Nephron (organoid): ENCODE results near the gene ZNF784.

Source experiments
- H3K27ac Mint-ChIP-seq, 3 experiments: 2 replicates each; pipeline ENCODE4 v1.8.0; 2020; ENCODE audit warnings: mixed read lengths in 3 of 3, mild to moderate bottlenecking in 2 of 3, moderate library complexity in 1 of 3
- H3K27me3 Mint-ChIP-seq: 2 replicates; pipeline ENCODE4 v1.8.0; 2021; ENCODE audit warnings: low read depth, mild to moderate bottlenecking, moderate library complexity, mixed read lengths
- H3K36me3 Mint-ChIP-seq: 2 replicates; pipeline ENCODE4 v1.8.0; 2020; ENCODE audit warnings: low read depth, mixed read lengths
- H3K4me1 Mint-ChIP-seq: 2 replicates; pipeline ENCODE4 v1.8.0; 2020; ENCODE audit warnings: mixed read lengths
- H3K4me3 Mint-ChIP-seq, 3 experiments: 2 replicates each; pipeline ENCODE4 v1.8.0; 2020; ENCODE audit warnings: mild to moderate bottlenecking in 3 of 3, mixed read lengths in 3 of 3, moderate library complexity in 2 of 3
- H3K9me3 Mint-ChIP-seq: 2 replicates; pipeline ENCODE4 v1.8.0; 2020; ENCODE audit warnings: mixed read lengths
- TF ChIP-seq, protein P1 (sequence below), 3 experiments: fragments of 200-600 bp; sonication (generic); IDR thresholded peaks; one replicate each; pipeline ENCODE4 v1.5.0; 2021; ENCODE audit warnings: antibody characterized with exemption in 3 of 3; ENCODE audit not compliant: unreplicated experiment in 3 of 3

The ZNF784 gene

DNA sequence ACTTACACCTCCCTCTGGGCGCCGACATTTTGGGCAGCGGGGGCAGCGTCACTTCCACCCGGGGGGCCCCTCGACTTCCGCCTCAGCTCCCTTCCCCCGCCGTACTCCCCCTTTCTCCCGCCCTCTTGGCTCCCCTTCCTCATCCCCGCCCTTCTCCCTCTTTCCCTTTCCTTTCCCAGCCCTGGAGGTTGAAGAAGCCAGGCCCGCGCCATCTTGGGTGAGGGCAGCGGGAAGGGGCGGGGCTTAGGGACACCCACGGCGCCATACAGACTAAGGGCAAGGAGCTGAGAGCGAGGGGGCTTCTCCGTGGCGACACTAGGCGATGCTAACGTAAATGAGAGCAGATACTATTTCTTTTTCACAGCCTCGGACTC lies 24.9 kb downstream of the ZNF784 start, which contains the start of gene FIZ1:
FIZ1 (minus strand) TSS at position 50 of the 374 bp plus-strand sequence. CDS start 1,652 bp downstream, outside the sequence.
- Mint-ChIP-seq H3K9me3 (no peaks in the 10 kb centered on the region), H3K27ac (peak within 1 kb of the TSS; percentile 100), H3K4me3 (peak within 1 kb of the TSS; percentile 91 to 99 (median 97)), H3K36me3 (peaks cover 40% of the 10 kb centered on the region), H3K27me3 (no peaks in the 10 kb centered on the region), H3K4me1 (peaks cover 12% of the 10 kb centered on the region)
- TF ChIP-seq, protein P1, sequence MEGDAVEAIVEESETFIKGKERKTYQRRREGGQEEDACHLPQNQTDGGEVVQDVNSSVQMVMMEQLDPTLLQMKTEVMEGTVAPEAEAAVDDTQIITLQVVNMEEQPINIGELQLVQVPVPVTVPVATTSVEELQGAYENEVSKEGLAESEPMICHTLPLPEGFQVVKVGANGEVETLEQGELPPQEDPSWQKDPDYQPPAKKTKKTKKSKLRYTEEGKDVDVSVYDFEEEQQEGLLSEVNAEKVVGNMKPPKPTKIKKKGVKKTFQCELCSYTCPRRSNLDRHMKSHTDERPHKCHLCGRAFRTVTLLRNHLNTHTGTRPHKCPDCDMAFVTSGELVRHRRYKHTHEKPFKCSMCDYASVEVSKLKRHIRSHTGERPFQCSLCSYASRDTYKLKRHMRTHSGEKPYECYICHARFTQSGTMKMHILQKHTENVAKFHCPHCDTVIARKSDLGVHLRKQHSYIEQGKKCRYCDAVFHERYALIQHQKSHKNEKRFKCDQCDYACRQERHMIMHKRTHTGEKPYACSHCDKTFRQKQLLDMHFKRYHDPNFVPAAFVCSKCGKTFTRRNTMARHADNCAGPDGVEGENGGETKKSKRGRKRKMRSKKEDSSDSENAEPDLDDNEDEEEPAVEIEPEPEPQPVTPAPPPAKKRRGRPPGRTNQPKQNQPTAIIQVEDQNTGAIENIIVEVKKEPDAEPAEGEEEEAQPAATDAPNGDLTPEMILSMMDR (IDR thresholded peaks at IDR 0.05; ENCODE audit: unreplicated experiment in 3 of 3): no peak

DNA sequence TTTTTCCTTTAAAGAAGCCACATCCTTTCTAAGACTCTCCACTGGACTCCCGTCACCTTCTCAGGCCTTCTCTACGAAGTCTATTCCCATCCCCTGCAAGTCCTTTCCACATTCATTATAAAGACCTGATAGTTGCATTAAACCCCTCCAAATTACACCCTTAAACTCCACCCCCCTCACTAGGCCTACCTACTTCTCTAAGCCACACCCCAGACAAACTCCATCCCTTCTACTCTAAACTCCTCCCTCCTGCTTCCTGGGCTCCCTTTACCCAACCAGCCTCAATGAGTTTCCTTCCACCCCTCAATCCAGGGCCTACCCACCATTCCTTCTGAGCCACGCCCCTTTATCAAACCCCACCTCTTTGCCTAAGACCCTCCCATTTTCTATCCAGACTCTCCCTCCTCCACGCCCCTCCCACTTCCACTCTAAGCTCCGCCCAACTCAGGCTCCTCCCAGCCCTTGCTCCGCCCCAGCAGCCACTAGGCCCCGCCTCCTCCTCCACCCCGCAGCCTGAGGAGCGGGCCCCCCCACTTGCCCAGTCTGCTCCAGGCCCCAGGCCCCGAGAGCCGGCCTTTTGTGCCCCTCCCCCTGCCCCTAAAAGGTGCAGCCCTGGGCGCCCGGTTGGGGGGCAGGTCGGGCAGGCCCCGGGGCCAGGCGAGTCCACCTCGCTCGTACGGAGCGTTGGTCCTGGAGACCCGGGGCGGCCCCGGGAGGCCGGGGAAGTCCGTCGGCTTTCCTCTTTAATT lies 25.5 kb downstream of the ZNF784 start:
- Mint-ChIP-seq H3K9me3 (no peaks in the 10 kb centered on the region), H3K4me3 (peak overlapping the region; percentile 91 to 99 (median 97)), H3K27me3 (no peaks in the 10 kb centered on the region), H3K27ac (peak overlapping the region; percentile 100), H3K36me3 (peaks cover 41% of the 10 kb centered on the region), H3K4me1 (peaks cover 12% of the 10 kb centered on the region)
- TF ChIP-seq, protein P1 (IDR thresholded peaks at IDR 0.05; ENCODE audit: unreplicated experiment in 3 of 3): no peak

DNA sequence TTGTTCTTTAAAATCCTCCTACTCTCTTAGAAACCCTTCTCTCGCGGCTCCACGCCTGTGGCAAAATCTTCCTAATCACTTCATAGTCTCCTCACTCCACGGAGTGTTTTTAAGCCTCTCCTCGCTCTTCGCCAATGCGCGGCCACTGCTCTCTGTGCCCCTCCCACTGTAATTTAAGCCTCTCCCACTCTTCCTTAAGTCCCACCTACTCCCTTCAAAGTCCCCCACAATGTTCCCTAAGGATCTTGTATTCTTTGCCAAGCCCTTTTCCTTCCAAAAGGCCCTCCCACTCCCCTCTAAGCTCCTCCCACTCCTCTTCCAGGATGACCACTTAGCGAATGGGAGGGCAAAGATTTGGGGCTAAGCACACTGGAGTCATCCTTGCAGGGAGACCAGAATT lies 26.3 kb downstream of the ZNF784 start:
- TF ChIP-seq, protein P1 (IDR thresholded peaks at IDR 0.05; ENCODE audit: unreplicated experiment in 3 of 3): no peak

DNA sequence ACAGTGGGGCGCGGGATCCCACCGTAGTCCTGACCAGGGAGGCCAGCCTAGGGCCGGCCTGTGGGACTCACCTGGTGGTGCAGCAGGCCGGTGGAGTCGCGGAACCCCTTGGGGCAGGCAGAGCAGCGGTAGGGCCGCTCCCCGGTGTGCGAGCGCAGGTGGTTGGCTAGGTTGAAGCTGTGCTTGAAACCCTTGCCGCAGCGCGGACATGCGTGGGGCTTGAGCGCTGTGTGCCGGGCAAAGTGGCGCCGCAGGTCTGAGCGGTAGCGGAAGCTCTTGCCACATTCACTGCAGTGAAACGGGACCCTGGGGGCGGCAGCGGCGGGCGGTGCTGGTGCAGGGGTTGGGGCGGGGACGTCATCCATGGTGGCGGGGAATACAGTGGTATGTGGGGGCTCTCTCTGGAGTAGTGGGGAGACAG lies 26.9 kb downstream of the ZNF784 start:
- TF ChIP-seq, protein P1 (IDR thresholded peaks at IDR 0.05; ENCODE audit: unreplicated experiment in 3 of 3): no peak
- Mint-ChIP-seq H3K27ac (peak overlapping the region in 1 of 3 experiments; percentile 35), H3K4me1 (peaks cover 12% of the 10 kb centered on the region), H3K27me3 (no peaks in the 10 kb centered on the region), H3K9me3 (no peaks in the 10 kb centered on the region), H3K4me3 (no peak overlapping the region), H3K36me3 (peaks cover 46% of the 10 kb centered on the region)

More for the DNA sequence above, 26.3 kb downstream of the ZNF784 start:
- peaks cover 46% of the 10 kb centered on the region for H3K36me3 Mint-ChIP-seq
- peak overlapping the region in 2 of 3 experiments; percentile 40 to 81 for H3K27ac Mint-ChIP-seq
- no peaks in the 10 kb centered on the region for H3K27me3 Mint-ChIP-seq
- H3K9me3 Mint-ChIP-seq: no peaks in the 10 kb centered on the region
- H3K4me3 Mint-ChIP-seq: peak overlapping the region; percentile 32 to 91 (median 34)
- H3K4me1 Mint-ChIP-seq: peaks cover 12% of the 10 kb centered on the region

DNA sequence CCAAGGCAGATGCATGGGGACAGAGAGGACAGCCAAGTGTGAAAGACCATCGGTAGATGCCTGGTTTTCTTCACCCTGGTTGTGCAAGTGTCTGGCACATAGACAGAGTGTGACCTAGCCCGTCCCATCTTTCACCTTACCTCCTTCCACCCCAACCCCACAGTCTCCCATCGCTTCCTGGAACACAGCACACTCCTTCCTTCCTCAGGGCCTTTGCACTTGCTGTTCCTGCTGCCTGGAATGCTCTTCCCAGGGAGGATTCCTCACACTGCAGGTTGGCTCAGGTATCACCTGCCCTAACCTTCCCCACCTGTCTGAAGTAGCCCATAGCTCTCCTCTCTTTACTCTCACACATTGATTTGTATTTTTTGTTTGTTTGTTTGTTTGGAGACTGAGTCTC lies 28.1 kb downstream of the ZNF784 start:
- H3K4me3 Mint-ChIP-seq: peak overlapping the region in 2 of 3 experiments; percentile 39 to 62
- peaks cover 12% of the 10 kb centered on the region for H3K4me1 Mint-ChIP-seq
- TF ChIP-seq, protein P1 (IDR thresholded peaks at IDR 0.05; ENCODE audit: unreplicated experiment in 3 of 3): no peak
- H3K27ac Mint-ChIP-seq: peak overlapping the region in 1 of 3 experiments; percentile 24
- no peaks in the 10 kb centered on the region for H3K27me3 Mint-ChIP-seq
- H3K9me3 Mint-ChIP-seq: no peaks in the 10 kb centered on the region
- H3K36me3 Mint-ChIP-seq: peaks cover 51% of the 10 kb centered on the region
